ENCODE measurements around the gene EGFR.

EGFR gene

GRCh38 chr7:55108401-55108800 is 89.6 kb downstream of the EGFR start:
- DNase-seq, result no peak

- no peak for DNase-seq
Observed at GRCh38 chr7:55108818-55109217, 90.0 kb downstream of the EGFR start.

GRCh38 chr7:55109404-55110167 is 90.8 kb downstream of the EGFR start:
- DNase-seq, result no peak

- DNase-seq, result no peak
Observed at GRCh38 chr7:55110282-55110992, 91.6 kb downstream of the EGFR start.

GRCh38 chr7:55110993-55111361 is 92.2 kb downstream of the EGFR start:
- DNase-seq, result no peak

GRCh38 chr7:55112056-55112455 is 93.2 kb downstream of the EGFR start:
- DNase-seq, result no peak

- no peak for DNase-seq
Observed at GRCh38 chr7:55113760-55114540, 95.1 kb downstream of the EGFR start.

GRCh38 chr7:55117286-55117685 is 98.5 kb downstream of the EGFR start:
- no peak for DNase-seq

GRCh38 chr7:55118426-55118825 is 99.6 kb downstream of the EGFR start:
- no peak for DNase-seq

- no peak for DNase-seq
Observed at GRCh38 chr7:55119571-55119970, 100.8 kb downstream of the EGFR start.

- DNase-seq, result no peak
Observed at GRCh38 chr7:55120074-55120473, 101.3 kb downstream of the EGFR start.

- DNase-seq, result no peak
Observed at GRCh38 chr7:55120501-55121198, 101.8 kb downstream of the EGFR start.

- DNase-seq, result no peak
Observed at GRCh38 chr7:55121249-55121648, 102.4 kb downstream of the EGFR start.

GRCh38 chr7:55122263-55122662 is 103.4 kb downstream of the EGFR start:
- DNase-seq, result no peak

- no peak for DNase-seq
Observed at GRCh38 chr7:55124989-55125875, 106.4 kb downstream of the EGFR start.

GRCh38 chr7:55127135-55127551 is 108.3 kb downstream of the EGFR start:
- no peak for DNase-seq

- no peak for DNase-seq
Observed at GRCh38 chr7:55127622-55128081, 108.8 kb downstream of the EGFR start.

- no peak for DNase-seq
Observed at GRCh38 chr7:55128693-55129394, 110.0 kb downstream of the EGFR start.

GRCh38 chr7:55129541-55130394 is 111.0 kb downstream of the EGFR start:
- no peak for DNase-seq
